ENCODE measurements around the gene EYS. TPM values are rescaled to one million over a fixed set of nuclear protein-coding genes. Genes with fewer than 3 reads are reported as not detected.

EYS gene
- total and polyA plus RNA-seq, 2 experiments from 2014 or later: under 0.01 to 0.15 TPM

GRCh38 chr6:63685446-63686379 lies 2021.3 kb downstream of the EYS start:
- H3K36me3 ChIP-seq: peaks cover 16% of the 10 kb centered on the region
- H3K27ac ChIP-seq: no peak overlapping the region
- H3K9me3 ChIP-seq (ENCODE audit: low read depth): no peaks in the 10 kb centered on the region
- DNase-seq (ENCODE audit: low read depth in 1 of 2, low spot score in 1 of 2): no peak
- no peaks in the 10 kb centered on the region for H3K4me1 ChIP-seq (ENCODE audit: low read depth)
- no peak for TF ChIP-seq CTCF (IDR thresholded peaks at IDR 0.05; ENCODE audit: low read depth, low read length)
- H3K27me3 ChIP-seq: no peaks in the 10 kb centered on the region
- H3K4me3 ChIP-seq: no peak overlapping the region

- DNase-seq (ENCODE audit: low read depth in 1 of 2, low spot score in 1 of 2): no peak
- Histone ChIP-seq H3K27ac (no peak overlapping the region), H3K27me3 (no peaks in the 10 kb centered on the region), H3K36me3 (peaks cover 16% of the 10 kb centered on the region), H3K4me1 (ENCODE audit: low read depth) (no peaks in the 10 kb centered on the region), H3K9me3 (ENCODE audit: low read depth) (no peaks in the 10 kb centered on the region), H3K4me3 (no peak overlapping the region)
- no peak for TF ChIP-seq CTCF (IDR thresholded peaks at IDR 0.05; ENCODE audit: low read depth, low read length)
Observed at GRCh38 chr6:63683071-63683603, 2023.9 kb downstream of the EYS start.

GRCh38 chr6:63677282-63677681 lies 2029.7 kb downstream of the EYS start:
- Histone ChIP-seq H3K36me3 (no peaks in the 10 kb centered on the region), H3K27me3 (no peaks in the 10 kb centered on the region), H3K27ac (no peak overlapping the region), H3K4me3 (no peak overlapping the region), H3K4me1 (ENCODE audit: low read depth) (no peaks in the 10 kb centered on the region), H3K9me3 (ENCODE audit: low read depth) (no peaks in the 10 kb centered on the region)
- no peak for TF ChIP-seq CTCF (IDR thresholded peaks at IDR 0.05; ENCODE audit: low read depth, low read length)
- DNase-seq (ENCODE audit: low read depth in 1 of 2, low spot score in 1 of 2): peak in 1 of 2 donors; percentile 43

- no peaks in the 10 kb centered on the region for H3K4me1 ChIP-seq (ENCODE audit: low read depth)
Observed at GRCh38 chr6:63676412-63677114, 2030.5 kb downstream of the EYS start.

More at GRCh38 chr6:63676412-63677114, 2030.5 kb downstream of the EYS start:
- H3K36me3 ChIP-seq: no peaks in the 10 kb centered on the region
- H3K27me3 ChIP-seq: no peaks in the 10 kb centered on the region
- H3K27ac ChIP-seq: no peak overlapping the region
- DNase-seq (ENCODE audit: low read depth in 1 of 2, low spot score in 1 of 2): peak in 1 of 2 donors; percentile 14
- no peak for TF ChIP-seq CTCF (IDR thresholded peaks at IDR 0.05; ENCODE audit: low read depth, low read length)
- no peaks in the 10 kb centered on the region for H3K9me3 ChIP-seq (ENCODE audit: low read depth)
- no peak overlapping the region for H3K4me3 ChIP-seq

Measured in cardiac muscle cell (in vitro differentiated cells and primary cell).